HG03558 (cell line): Measurements from ENCODE around the gene TENT5C.

Source experiments
- ATAC-seq: cut with Tn5 transposase; IDR thresholded peaks from one replicate; pipeline ENCODE4 v1.9.1; 2021; ENCODE audit warnings: moderate number of reproducible peaks; ENCODE audit not compliant: unreplicated experiment; ENCODE audit errors: extremely low read depth

The TENT5C gene

DNA sequence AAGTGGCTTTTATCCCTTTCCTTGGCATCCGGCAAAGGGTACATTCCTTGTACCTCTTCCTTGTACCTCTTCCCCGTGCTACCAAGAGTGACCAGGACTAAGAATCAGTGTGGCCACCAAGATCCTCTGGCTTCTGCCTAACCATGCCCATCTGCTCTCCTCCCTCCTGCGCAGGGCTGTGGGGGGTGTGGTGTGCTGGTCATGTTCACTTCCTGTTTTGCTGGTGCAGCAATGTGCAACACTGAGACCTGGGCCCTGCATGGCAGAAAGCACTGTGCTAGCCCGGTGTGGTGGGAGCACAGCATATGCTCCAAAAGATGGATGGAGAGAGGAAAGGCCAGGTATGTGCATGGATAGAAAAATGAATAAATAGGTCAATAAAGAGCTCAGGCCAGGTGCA is 33.3 kb upstream of the TENT5C start:
- ATAC-seq = no peak

DNA sequence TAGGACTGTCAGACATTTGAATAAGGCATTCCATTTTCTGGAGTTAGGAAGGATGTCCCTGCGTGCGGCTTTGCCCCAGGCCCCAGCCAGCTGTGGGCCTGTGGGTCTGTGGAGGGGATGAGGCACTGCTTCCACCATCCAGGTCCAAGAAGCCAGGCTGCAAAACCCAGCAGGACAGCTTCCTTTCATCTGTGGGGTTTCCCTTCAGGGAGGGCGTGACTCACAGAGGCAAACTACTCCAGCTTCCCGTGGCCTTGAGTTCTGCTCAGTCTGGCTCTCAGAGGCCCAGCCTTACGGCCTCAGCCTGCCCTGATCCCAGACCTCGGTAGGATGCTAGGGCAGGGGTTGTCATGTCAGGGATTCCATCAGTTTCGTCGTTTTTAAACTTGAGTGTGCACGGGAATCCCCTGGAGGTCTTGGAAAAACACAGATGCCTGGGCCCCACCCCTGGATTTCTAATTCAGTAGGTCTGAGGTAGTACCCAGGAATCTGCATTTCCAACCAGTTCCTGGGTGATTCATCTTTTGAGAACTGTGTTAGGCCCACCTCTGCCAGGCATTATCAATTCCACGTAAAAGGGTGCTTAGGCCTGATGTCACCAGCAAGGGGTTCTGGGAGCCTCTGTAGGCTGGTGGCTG is 32.3 kb upstream of the TENT5C start:
- ATAC-seq = no peak

DNA sequence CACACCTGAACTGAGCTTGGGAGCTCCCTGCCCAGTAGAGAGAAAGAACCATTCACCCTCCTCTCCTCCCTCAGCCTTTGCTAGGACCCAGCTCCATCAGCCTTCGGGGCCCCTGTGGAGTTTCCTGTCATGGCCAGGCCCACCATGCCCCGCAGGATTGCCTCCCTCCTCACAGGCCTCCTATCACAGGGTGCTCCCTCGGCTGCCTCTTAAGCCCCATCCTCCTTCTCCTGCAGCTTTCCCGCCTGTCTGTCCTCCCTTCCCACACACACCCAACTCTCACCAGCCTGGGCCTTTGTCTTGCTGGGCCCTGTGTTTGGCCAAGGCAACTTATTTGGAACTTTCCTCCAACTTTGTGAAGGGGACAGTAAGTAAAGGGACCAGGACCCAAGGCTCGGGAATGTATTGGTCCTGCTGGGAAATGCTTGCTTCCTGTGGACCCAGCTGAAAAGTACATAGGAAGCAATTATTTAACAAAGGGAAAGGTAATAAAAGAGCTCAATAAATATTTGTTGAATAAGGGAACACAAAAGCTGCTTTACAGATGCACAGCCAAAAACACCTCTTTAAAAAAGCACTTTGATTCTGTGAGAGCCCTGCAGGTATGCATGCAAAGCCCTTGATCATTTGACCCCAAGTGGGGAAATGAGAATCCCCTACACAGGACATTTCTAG is 31.6 kb upstream of the TENT5C start:
- ATAC-seq = no peak

DNA sequence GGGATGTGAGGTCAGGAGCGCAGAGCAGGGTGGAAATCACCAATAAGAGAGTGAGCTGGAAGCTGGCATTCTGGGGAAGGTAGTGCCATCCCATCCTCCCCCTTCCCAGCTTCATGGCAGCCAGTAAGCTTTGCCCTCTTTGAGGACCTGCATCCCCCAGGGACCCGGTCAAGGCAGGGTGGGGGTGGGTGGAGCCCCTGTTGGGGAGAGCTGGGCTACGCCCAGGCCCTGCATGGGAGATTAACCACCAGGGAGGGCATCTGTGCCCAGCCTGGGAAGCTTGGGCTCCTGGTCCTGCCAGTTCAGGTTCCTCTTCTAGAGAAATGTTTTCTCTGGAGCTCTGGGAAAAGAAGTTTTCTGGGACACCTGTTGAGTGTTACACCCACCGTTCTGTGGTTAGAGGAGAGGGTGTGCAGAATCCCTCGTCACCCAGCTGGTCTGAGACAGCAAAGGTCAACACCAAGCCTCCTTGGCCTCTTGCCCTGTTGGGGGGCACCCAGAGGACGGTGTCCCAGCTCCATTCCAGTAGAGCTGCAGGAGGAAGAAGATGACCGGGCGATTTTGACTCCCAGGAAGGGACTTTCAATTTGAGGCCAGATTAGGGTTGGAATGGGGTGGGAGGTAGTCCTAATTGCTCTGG is 30.1 kb upstream of the TENT5C start:
- no peak for ATAC-seq

DNA sequence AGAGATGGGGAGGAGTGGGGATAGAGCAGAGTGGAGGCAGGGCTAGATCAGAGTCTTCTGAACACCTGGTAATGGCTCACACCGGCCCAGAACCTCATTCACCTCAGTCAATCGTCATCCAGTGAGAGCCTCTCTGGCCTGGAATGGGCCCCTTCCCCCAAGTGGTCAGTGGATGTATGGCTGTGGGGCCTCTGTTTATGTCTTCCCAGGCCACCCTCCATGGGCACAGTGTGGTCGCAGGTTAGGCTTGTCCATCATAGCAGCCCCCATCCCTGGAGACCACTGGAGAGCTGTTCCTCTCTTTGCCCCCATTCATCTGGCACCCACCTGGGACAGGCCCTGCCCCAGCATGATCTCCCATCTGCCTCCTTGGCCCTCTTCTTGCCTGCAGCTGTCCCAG is 29.6 kb upstream of the TENT5C start:
- ATAC-seq = no peak

DNA sequence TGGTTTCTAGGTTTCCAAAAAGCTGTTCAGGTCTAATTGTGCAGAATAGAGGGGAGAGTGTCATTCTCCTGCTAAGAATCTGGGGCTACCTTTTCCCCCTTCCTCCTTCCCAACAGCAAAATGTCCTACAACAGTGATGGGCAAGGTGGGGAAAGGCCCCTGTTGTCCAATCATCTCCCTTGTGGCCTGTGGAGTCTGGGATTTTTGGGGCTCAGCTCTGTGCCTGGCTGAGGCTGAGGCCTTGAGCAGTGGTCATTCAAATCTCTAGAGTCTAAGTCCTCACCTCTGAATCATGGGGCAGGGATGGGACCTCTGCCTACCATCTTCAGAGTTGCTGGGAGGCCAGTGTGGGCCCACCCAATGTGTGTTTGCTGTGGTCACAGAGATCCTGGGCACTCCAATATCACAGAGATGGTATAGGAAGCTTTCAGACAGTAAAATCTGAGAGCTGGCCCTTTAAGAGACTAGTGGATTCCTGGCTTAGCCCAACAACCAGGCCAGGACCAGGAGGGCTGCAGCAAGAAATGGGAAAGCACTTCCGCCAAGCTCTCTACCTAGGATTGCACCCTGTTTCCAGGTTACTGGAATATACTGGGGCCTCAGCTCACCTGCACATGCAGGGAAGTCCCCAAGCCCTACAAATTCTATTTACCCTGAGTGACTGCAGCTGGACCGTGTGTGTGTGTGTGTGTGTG is 28.5 kb upstream of the TENT5C start:
- no peak for ATAC-seq

DNA sequence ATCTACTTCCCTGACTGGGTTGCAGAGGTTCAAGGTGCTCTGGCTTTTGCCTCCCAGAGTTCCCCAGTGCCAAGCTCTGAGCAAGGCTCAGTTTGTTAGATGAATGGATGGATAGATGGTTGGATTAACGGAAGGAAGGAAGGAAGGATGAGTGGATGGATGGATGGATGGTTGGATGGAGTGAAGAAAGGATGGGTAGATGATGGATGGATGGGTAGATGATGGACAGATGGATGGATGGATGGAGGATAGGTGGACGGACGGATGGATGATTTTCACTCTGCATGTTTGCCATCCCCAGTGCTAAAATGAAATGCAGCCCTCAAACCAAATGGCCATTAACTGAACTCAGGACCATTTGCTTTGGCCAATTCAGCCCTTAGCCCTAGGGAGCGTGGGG is 27.4 kb upstream of the TENT5C start:
- no peak for ATAC-seq

DNA sequence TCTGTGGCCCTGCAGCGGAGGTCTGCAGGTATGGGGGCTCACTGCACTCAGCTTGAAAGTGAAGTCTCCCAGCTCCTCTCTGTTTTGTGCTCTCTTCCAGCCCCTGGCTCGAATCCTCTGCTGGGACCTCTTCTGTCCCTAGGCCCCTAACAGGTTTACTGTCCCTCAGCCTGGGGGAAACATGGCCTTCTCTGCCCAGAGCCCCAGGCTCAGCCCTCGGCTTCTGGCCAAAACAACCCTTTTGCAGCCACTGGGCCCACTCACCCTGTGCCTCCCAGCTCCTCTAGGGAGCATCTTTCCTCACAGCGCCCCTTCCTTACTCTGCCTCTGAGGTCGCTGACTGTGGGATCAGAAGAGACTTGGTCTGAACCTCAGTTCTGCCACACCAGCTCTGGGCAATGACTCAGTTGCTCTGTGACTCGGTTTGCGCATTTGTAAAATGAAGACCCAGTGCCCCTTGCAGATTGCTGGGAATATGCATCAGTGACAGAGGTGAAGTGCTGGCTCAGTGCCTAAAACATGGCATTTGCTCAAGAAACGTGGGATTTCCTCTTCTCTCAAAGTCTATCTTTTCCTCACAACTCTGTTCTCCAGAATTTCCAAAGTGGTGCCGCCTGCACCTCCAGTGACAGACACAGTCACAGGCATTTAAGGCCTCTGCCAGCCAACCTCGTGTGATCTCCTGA is 26.5 kb upstream of the TENT5C start:
- ATAC-seq = no peak

DNA sequence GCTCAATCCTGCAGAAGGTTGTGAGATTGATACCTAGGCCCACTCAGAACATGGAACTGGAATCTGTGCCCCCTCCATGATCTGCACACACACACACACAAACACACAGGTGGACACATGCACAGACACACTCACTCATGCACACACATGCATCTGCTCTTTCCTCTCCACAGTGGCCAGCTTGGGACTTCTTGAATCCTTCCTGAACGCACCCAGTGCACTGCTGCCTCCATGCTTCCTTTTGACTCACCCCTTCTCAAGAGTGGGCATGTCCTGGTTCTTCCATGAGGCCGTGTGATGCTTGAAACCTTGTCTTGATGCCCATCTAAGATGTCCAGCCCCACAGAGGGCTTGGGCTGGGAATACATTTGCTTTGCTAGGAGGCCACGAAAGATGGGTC is 25.4 kb upstream of the TENT5C start:
- ATAC-seq = no peak

DNA sequence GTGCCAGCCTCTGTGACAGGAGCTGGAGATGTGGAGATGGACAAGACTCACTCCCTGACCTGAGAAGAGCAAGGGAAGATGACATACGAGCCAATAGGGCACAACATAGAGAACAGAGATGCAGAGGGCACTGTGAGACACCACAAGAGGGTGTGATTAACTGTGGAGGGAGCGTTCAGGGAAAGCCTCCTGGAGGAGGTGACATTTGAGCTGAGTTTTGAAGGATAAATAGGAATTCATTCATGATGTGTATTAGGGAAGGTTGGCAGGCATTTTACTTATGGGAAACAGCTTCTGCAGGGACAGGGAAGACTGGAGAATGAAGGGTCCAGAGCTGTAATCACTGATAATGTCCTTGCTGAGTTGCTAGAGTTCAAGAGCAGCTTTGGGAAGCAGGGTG is 25.0 kb upstream of the TENT5C start:
- no peak for ATAC-seq

DNA sequence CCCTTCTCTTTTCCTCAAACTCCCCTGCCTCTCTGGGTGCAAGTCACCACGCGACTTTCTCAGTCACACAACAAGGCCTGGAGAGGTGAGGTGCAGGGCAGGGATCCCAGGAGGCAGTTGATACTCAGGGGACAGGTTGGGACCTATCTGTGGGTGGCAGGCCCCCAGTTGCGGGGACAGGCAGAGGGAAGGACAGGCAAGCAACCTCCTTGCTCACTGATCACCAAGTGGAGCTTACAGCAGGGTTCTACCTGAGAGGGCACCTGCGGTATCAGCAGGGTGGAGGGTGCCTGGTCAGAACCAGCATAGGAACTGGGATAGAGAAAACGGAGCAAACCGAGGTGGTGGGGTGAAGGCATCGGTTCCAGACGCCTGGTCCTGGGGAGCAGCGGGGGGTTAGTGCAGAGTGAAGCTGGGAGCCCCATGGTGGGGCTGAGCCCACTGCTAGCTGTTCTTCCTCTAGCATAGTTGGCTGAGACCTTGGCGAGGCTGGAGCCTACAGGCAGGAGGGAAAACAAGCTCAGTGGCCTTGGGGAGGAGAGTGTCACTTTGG is 24.4 kb upstream of the TENT5C start:
- no peak for ATAC-seq

DNA sequence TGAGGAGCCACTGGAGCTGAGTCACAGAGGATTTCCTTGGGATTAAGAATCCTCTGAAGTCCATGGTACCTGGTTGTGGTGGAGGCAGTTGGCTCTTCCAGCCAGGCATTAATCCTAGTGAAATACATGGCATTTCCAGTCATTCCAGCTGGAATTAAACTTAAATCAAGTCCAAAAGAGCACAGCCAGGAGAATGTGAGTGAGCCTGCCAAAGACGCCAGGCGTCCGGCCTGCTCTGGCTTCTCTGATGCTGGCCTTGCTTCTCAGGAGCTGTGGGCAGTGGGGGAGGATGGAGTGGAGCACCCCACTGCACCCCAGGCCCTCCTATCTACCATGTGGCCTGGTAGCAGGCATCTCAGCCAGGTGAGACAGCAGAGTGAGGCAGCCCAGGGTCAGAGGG is 23.4 kb upstream of the TENT5C start:
- no peak for ATAC-seq

DNA sequence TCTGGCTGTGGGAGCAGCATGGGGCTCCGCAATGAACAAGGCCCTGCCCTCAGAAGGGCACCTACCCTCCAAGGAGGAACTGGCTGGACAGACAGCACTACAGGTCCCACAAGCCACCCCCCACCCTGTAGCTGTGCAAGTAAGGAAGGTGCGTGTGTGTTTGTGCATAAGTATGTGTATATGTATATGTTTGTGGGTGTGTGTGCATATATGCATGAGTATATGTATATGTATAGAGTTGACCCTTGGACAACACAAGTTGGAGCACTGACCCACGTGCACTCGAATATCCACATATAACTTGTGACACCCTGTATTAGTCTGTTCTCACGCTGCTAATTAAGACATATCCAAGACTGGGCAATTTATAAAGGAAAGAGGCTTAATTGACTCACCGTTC is 22.6 kb upstream of the TENT5C start:
- no peak for ATAC-seq

DNA sequence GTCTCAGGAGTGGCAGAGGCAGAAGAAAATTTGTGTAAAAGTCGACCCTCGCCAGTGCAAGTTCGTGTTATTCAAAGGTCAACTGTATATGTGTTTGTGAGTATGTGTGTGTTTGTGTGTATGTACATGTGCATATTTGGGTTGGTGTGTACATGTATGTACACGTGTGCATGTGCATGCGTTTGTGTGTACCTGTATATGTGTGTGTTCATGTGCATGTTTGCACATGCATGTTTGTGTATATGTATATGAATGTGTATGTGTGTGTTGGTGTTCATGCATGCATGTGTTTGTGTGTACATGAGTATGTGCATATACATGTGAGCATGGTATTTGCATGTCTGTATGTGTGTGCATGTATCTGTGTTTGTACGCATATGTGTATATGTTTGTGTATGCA is 21.7 kb upstream of the TENT5C start:
- no peak for ATAC-seq

DNA sequence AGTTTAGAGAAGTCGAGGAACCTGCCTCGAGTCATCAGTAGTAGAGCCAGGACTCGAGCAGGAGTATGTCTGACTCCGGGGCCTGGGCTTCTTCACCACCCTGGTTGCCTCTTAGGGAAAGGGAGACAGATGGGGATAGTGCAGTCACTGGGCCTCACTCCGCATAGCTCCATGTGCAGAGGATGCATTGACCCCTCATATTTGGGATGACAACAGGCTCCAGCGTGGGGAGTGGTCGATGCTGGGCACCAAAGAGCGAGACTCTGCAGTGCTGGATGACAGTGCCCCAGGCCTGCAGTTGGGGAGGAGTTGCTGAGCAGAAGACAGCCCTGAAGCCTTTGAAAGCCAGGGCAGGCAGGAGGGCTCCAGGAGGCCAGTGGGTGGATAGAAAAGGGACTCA is 20.8 kb upstream of the TENT5C start:
- no peak for ATAC-seq

DNA sequence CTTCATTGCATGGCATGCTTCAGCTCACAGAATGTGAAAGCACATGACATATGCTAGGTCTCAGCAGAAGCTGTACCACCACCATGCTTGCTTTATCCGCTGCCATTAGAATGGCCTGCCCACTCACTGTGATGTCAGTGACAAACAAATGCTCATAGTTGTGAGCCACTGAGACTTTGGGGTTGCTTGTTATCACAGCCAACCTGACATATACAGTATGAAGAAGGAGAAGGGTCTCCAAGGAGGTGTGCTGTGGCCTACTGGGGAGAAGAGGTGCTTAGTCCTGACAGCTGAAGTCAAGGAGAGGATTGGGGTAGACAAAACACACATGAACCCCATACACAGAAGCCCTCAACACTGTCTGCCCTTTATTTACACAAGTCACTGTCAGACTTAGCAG is 19.5 kb upstream of the TENT5C start:
- ATAC-seq = no peak

DNA sequence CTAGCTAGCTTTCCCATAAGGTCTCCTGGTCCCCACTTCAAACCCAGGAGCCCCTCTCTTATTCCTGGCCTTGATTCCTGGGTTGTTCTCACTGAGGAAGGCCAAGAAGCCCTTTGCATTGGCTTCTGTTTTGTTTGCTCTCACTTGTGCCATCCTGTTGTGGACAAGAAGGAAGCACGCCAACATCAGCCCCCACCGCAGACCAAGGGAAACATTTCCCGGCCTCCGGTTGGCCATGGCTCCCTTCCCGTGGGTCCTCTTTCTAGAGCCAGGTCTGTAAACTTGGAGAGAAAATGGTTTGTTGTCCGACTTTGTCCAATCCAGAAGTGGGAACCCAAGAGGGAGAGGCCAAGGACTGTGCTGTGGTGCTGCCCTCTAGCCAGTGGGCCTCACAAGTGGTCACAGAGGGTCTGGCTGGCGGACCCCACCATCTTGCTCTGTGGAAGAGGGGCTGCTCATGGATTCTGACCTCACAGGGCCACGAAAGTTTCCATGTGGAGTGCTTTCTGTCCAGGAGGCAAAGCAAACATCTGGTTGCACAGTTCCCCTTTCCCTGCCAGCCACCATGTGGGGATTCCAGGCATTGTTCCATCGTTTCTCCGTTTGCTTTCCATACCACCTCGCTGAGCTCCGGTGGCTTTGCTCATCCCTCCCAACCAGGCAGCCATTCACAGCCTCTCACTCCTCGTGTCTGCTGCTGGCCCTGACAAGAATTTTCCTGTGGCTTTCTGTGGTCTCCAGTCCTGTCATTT is 18.9 kb upstream of the TENT5C start:
- no peak for ATAC-seq

DNA sequence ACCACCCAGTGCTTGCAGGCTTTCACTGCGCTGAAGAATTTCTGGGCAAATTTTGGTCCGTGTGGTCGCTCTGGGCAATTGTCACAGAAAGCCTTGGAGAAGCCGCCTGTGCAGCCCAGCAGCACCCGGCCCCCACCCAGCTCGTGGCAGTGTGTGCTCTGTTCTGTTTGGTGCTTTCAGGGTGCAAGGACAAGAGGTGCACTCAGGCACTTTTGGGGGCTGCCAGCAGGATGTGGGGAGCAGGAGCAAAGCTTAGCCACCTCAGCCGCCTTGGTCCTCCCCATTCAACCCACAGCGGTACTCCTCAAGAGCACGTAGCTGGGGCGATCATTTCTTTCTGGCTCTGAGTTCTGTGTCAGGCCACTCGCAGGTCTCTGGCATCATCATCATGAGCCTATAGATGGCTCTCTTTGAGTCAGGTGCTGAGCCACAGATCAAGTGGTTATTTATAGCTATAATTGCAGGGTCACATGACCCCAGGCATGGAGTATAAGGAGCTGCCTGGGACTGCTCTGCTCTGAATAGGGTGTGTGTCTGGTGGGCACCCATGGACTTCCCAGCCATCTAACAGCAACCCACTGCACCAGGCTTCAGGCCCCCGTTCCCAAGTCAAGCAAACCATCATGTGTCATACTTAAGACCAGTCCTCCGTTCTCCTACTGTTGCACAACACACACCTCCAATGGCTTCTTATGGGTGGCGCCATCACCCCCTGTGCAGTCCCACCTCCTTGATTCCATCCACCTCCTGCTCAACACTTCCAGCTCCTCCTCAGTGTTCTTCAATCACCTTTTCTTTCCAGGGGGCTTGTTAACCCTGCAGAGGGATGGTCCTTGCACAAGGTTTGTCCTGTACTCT is 18.1 kb upstream of the TENT5C start:
- ATAC-seq = no peak

DNA sequence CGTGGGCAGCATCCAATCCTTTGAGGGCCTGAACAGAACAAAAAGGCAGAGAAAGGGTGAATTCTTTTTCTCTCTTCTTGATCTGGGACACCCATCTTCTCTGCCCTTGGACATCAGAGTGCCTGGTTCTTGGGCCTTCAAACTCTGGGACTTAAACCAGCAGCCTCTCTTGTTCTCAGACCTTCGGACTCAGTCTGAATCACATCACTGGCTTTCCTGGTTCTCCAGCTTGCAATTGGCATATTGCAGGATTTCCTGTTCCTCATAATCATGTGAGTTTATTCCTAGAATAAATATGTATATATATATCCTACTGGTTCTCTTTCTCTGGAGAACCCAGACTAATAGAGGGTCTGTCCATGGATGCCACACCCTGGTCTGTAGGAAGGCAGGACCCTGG is 16.3 kb upstream of the TENT5C start:
- ATAC-seq = no peak
